ENCODE results near the gene SPARCL1.

Gene SPARCL1

DNA sequence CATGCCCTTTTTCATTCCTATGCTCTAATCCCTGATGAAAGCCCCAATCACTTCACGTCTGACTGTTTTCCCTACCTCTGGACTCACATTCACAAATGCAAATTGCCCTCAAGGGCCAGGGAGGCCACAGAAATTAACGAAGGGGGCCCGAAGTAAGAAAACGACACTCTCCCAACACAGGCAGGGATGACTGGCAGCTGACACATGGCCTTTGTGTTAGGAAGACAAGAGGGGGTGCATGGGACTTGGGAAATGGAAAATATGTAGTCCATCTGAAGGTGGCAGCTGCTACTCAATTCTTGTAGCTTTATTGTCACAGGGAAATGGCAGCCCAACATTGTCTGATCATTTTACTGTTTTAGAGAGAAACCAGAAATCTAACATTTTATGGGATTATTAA is 12.3 kb upstream of the SPARCL1 start:
- no peak for DNase-seq (ENCODE audit: low read depth in 1 of 2, low spot score in 1 of 2)

DNA sequence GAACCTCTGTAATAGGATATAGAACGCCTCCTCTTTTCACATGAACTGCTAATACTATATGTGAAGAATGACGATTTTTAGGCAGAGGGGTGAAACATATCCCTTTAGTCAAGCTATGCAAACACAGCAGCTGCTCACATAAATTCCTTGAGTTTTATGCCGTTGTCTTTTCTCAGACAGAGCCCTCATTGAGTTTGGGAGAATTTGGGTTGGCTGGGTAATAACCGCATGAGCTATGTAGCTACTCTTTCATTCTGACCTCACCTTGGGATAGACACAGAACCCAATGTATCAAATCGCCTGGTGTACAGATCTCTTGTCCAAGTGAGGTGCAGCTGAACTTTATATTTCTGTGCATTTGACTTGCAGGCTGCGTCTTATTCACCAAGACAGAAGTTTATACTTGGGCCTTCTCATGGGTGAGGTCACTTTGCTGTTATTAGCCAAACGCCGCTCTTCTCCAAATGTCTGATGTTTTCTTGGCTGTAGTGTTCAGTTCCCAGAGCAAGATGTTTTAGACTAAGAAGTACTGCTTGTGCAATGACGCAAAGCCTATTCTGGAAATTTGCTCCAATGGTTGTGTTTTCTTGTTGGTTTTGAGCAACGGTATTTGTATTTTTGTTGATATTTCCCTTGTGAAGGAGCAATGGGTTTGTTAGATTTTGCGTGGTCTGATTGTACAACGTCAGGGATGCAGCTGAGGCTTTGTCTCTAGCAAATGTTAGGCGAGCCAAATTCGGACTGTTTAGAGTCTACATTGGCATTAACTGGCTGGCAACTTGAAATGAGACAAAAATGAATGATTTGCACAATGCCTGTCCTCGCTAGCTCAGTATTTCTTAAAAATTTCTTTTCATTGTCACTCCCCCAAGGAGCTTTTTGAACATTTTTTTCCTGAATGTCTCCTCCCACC is 11.2 kb upstream of the SPARCL1 start:
- DNase-seq (ENCODE audit: low read depth in 1 of 2, low spot score in 1 of 2) = no peak

DNA sequence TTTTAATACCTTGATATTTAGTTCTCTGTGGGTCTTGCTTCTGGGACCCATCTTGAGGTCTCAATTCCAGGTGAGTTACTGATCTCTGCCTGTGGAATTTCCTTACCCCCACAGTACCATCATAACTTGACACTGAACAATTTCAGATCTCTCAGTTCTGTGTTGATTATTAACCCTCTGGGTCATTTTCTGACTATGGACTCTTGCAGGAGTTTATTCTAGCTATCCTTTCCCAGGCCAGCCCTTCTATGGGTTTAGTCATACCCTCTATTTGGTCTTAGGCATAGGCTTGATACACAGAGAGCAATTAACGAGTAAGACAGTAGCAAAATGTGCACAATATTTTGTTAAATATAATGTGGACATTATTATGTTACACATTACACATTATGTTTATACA is 3.7 kb upstream of the SPARCL1 start:
- DNase-seq (ENCODE audit: low read depth in 1 of 2, low spot score in 1 of 2) = no peak

DNA sequence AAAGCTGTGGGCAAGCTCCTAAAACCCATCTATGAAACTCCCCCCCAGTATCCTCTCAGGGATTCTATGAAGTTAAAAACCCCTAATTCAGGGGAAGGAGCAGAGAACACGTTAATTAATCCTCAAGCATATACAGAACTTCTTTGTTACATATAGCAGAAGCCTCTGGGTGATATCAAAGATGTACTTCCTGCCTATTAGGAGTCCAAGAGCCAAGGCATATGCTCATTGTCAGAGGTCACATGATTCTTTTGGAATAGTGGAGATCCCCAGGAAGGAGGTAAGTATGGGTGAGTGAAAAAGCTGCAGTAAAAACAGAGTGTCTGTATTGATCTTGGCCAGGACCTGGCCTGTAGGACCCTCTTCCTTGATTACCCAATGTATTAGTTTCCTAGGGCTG is 2.9 kb upstream of the SPARCL1 start:
- no peak for DNase-seq (ENCODE audit: low read depth in 1 of 2, low spot score in 1 of 2)

DNA sequence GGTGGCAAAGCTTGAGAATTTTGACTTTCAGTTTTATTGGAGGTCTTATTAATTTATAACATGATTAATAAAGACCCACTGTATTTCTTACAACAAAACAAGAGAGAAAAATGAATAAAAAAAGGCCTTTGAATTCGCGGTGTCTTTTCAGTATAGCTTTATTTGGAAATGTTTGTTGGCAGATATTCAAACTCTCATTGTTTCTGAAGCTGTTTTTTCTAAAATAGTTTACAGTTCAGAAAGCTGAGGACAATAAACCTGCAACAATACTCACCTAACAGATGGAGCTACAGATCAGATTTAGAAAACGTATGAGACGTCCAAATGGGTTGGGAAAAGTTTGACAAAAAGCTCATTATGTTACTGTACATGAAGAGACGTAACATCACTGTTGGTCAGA is 2.4 kb upstream of the SPARCL1 start:
- DNase-seq (ENCODE audit: low read depth in 1 of 2, low spot score in 1 of 2) = no peak

DNA sequence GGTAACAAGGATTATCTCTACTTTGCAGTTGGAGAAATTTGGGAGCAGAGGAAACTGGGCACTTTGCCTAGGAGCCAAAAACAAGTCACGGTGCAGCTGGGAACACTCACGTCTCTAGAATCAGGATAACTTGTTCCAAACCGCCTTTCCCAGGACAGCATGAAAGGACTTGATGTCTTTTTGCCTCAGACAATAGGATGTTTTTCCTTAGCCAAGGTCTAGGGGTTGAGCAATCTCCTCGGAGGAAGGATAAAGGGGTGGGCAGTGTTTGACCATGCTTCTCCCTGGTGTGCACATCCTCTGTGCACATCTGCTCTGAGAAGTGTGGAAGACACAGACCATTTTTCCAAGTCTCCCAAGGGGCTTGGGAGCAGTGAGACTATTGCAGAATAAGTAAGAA is 1.7 kb upstream of the SPARCL1 start:
- DNase-seq (ENCODE audit: low read depth in 1 of 2, low spot score in 1 of 2) = no peak

DNA sequence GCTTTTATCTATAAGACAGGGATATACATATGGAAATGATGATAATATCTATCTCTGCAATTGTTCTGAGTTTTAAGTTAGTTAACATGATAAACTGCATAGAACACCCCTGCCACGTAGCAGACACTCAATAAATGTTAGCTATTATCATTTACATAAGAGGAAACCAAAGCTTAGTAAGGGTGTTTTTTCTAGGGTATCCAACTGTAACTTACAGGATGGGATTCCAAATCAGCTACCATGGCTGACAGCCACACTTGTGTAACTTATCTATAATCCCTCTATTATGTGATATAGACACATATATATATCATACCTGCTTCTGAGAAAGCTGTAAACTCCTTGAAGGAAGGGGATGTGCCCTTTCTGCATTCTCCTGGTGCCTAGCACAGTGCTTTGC is 1.1 kb upstream of the SPARCL1 start:
- DNase-seq (ENCODE audit: low read depth in 1 of 2, low spot score in 1 of 2) = no peak

DNA sequence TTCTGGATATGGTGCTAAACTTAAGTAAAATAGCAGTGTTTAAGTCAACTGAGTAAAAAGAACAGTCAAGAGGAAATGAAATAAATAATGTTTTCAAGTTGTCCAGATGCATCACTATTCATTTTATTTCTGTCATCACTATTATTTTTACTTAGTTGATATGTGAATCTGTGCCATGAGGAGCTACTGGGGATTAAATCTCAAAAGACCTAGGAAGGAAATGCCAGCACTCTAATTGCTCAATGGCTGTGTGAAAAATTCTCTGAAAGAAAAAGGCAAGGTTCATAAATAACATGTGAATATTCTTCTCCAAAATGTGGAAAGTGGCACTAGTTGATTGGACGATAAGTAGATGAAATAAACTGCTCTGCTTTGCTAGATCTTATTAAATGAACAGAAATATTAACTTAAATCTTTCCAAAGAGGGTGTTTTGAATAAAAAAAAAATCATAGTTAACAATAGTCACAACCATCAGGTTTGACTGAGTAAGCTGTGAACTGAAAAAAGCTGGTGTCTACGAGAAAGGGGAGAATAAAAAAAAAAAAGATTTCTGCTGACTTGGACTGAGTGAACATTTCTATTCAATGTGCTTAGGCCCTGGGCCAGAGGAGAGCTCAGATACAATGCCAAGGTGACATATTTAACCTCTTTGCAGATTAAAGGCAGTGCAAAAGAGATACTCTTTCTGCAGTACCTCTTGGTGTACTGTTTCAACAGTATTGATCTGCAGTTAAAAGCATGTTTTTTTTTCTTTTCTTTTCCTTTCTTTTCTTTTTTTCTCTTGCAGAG is 1.6 kb downstream of the SPARCL1 start:
- no peak for DNase-seq (ENCODE audit: low read depth in 1 of 2, low spot score in 1 of 2)

DNA sequence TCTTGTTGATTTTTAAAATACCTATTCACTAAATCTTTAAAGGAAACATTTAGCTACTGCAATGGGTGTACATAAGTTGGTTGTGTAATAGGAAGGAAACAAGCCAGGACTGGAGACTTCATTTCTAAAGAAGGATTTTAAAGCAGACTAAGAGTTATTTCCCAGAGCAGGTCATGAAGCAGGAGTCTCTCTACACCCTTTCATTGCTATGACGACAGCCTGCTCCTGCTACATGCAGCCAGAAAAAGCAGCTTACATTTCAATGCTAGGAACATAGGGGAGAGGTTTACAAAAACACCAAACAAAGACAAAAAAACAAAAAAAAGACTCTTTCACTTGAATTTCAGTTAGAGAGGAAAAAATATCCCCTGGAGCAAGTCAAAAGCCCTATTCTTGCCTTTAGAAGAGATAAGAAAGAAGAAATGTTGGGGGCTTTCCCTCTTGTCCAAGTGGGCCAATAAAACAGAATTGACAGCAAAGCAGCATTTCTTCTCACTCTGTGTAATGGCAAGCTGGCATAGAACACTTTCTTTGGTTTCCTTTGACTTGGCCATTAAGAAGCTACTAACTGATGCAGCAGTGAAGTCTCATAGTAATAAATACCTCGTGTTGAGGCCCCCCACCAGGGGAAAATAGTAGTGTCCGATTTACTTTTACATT is 3.4 kb downstream of the SPARCL1 start:
- no peak for DNase-seq (ENCODE audit: low read depth in 1 of 2, low spot score in 1 of 2)

DNA sequence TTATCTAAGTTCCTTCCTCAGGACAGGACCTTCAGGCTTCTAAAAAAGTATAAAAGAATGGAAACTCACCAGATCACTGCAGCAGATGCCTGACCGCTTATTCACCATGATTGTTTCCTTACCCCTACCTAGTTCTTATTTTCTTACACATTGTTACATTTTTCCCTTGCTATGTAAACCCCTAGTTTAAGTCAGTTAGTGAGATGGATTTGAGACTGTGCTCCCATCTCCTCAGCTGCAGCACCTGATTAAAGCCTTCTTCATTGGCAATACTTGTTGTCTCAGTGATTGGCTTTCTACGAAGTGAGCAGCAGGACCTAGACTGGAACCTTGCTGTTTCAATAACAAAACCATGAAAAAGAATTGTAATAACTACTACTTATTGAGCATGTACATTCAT is 4.7 kb downstream of the SPARCL1 start:
- no peak for DNase-seq (ENCODE audit: low read depth in 1 of 2, low spot score in 1 of 2)

DNA sequence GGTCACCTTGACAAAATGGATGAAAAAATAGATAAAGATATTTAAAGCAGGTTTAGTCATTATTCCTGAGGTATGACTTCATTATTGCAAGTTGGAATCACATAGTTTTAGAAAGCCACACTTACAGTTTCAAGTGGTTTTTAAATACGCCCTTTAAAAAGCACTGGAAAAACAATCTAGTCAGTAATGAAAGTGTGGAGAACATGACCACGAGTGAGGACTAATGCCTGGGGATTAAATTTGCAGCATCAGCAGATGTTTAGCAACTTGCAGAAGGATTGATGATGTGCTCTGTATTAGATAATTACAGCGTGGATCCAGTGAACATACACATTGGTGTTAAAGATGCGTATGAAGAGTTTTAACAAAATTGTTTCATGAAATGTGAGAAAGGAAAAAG is 5.9 kb downstream of the SPARCL1 start:
- DNase-seq (ENCODE audit: low read depth in 1 of 2, low spot score in 1 of 2) = no peak

DNA sequence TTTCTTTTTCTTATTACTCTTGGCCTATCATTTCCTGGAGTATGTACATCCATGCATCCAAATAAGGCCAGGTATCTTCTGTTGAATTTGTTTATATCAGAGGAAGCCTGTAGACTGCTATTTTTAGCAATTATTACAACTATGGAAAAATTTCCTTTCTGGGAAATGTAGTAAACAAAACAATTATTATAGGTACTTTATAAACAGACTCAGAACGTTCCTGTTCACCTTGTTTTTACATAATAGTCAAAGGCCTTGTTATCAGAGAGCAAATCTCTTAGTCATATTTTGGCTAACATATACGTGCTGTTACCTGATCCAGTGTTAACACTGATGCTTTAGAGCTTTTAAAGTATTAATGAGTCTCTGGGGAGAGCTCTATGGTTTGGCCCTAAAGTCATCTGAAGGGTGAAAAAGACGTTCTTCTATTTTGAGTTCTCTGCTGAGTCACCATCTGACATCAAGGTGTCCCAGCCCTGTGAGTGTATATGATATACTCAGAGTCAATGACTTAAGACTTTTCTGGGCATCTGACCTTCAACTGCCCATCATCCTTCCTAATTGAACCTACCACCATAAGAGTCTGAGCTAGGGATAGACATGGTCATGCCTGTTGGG is 7.3 kb downstream of the SPARCL1 start:
- DNase-seq (ENCODE audit: low read depth in 1 of 2, low spot score in 1 of 2) = no peak

DNA sequence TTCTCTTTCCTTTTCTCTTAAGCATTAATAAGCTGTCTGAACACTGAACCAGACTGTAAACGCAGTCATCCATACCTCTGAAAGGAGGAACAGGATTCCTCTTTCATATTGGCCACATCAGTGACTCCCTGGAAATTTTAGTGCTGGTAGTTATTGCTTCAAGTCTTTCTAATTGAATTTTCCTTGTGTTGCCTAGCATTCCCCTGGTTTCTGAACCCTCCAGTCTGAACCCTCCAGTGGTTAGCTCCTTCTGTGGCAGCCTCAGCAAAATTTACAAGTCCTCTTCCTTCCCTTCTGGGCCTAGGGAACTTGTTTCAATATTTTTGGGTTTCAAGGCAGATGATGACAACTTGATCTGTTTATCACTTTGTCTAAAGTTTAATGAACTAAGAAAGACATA is 7.9 kb downstream of the SPARCL1 start:
- DNase-seq (ENCODE audit: low read depth in 1 of 2, low spot score in 1 of 2) = no peak

DNA sequence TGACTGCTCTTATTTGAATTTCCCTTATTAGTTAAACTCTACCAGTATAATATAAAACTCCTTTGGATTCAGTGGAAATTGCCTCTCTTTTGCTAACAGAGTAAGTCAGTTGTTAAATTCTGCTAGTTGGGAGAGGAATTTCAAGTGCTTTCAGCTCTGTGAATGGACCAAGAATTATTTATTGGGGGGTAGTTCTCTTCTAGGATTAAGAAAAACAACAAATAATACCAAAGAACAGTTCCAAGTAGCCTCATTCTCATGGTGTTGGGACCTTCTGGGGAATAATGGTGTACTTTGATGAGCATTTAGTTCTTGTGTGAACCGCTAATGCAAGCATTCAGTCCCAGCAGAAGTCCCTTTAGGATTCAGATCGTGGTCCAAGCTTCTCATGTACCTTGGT is 11.6 kb downstream of the SPARCL1 start:
- no peak for DNase-seq (ENCODE audit: low read depth in 1 of 2, low spot score in 1 of 2)

DNA sequence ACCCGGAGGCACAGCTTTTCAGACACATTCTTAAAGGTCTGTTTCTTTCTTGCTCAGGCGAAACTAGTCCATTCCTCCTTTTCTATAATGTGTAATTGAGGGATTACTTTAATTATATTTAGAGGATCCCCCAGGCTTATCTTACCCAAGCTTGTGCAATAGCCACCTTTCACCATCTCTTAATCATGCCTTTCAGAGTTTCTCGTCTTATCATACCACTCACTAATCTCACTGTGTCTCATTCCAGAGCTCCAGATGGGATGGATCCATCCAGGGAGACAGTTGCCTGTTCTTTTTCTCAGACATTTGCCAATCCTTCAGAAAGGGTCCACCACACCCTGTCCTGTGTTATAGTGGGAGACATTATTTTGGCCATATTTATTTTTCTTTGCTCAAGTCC is 12.5 kb downstream of the SPARCL1 start:
- DNase-seq (ENCODE audit: low read depth in 1 of 2, low spot score in 1 of 2) = no peak

DNA sequence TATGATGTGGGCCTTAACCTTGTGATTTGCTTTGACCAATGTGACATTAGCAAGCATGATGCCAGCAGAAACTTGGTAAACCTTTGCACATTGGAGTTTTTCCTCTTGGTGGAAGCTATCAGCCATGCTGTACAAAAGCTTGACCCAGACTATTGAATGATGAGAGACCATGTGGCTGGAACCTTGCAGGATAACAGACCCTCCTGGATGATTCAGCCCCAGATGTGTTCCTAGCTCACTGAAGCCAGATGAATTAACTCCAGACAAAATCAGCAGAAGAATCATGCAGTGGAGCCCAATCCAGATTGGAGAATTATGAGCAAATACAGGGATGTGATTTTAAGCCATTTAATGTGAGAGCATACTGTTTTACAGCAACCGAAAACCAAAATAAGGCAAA is 16.8 kb downstream of the SPARCL1 start:
- no peak for DNase-seq (ENCODE audit: low read depth in 1 of 2, low spot score in 1 of 2)

DNA sequence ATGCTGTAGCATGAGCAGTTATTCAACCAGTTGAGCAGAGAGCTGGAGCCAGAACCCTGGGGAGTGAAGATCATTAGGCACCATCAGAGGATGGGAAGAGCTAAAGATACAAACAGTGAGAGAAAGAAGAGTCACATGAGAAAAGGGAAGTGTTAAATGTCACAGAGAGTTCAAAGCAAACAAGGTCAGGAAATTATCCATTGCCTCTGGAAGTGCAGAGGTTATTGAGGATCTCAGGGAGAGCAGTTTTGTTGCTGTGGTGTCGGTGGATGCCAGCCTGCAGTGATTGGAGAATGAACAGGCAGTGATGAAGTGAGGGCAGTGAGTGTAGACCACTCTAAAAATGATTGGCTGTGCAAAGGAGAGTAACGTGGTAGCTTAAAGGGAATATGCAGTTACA is 17.7 kb downstream of the SPARCL1 start:
- no peak for DNase-seq (ENCODE audit: low read depth in 1 of 2, low spot score in 1 of 2)

DNA sequence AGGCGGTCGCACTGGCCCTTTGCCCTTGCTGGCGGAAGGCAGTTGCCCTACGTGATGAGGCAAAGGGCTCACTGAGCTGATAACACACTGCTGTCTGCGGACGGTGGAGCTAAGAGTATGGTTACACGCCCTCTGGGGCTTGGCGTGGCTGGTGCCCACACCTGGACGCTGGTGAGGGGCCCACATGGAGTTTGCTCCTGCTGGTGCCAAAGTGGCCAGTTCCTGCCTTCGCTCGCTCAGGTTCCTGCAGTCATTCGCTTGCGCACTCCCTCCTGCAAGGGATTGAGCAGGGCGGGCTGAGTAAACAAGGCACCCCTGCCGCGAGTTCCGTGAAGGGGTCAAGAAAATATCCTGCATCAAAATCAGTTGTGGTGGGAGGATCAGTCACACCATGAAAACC is 18.4 kb downstream of the SPARCL1 start:
- DNase-seq (ENCODE audit: low read depth in 1 of 2, low spot score in 1 of 2) = no peak

DNA sequence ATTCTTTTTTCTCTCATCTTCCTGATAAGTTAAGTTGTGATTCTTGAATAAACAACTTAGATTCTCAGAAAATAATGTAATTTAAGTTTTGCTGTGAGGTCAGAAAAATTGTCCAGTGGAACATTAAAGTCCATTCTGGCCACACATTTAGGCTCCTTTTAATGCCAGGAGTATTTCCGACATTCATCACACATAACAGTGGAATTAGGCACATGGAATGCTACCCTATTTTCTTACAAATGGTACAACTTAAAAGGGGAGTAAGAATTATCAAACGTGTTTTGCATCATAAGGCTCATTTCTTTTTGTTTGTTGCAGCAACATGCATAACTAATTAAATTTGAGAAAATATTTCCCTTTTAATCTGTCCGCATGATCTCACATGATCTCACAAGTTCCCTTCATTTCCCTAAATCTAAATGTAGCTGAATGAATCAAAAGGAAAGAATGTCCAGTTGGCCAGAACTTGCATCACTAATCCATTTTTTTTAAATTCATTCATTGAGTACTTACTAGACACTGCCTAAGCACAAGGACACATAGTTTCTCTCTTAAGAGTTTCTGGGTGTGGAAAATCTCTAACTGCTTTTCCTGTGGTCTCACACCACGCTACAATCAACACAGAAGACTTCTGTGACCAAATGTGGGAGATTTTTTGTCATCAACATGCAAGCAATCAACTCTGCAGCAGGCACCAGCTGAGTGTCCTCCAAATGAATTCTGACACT is 22.0 kb downstream of the SPARCL1 start:
- DNase-seq (ENCODE audit: low read depth in 1 of 2, low spot score in 1 of 2) = no peak

DNA sequence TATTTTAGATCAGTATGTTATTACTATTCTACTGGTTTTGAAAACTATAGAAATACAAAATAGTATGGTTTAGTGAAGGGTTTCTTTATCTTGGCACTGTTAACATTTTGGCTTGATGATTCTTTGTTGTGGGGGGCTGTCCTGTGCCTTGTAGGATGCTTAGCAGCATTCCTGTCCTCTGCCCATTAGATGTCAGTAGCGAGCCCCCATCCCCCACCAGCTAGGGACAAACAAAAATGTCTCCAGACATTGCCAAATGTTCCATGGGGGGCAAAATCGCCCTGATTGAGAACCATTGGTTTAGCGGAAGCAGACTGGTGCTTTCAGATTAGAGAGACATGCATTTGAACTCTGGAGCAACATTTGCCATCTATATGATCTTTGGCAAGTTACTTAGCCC is 23.3 kb downstream of the SPARCL1 start:
- no peak for DNase-seq (ENCODE audit: low read depth in 1 of 2, low spot score in 1 of 2)
